OCI-LY1 (cell line): ENCODE data around the gene SST.

Experiments used
- H2AFZ ChIP-seq: fragments of 200-600 bp; sonication (generic), shearing (Covaris generic); 2 replicates; pipeline ENCODE4 v1.6.0; 2014; ENCODE audit warnings: antibody characterized with exemption, mild to moderate bottlenecking, low read length
- H3F3A ChIP-seq: fragments of 200-600 bp; sonication (generic), shearing (Covaris generic); 2 replicates; pipeline ENCODE4 v1.6.0; 2014; ENCODE audit warnings: mild to moderate bottlenecking, antibody characterized with exemption, low read length, moderate library complexity; ENCODE audit not compliant: insufficient read depth
- H3K27ac ChIP-seq: fragments of 200-600 bp; sonication (generic); 2 replicates; pipeline ENCODE4 v1.5.1; 2014; ENCODE audit warnings: low read length, mixed run types, mild to moderate bottlenecking, low read depth; ENCODE audit not compliant: poor library complexity, severe bottlenecking
- H3K27me3 ChIP-seq: fragments of 200-600 bp; sonication (generic); 2 replicates; pipeline ENCODE4 v1.6.0; 2014; ENCODE audit warnings: antibody characterized with exemption, mild to moderate bottlenecking, low read length, moderate library complexity; ENCODE audit not compliant: insufficient read depth
- H3K36me3 ChIP-seq: fragments of 200-600 bp; sonication (generic); 2 replicates; pipeline ENCODE4 v1.6.1; 2014; ENCODE audit warnings: mild to moderate bottlenecking, antibody characterized with exemption, low read length, moderate library complexity, mixed read lengths; ENCODE audit not compliant: insufficient read depth
- H3K4me1 ChIP-seq: fragments of 200-600 bp; sonication (generic); 2 replicates; pipeline ENCODE4 v1.5.1; 2014; ENCODE audit warnings: mild to moderate bottlenecking, low read length, moderate library complexity; ENCODE audit not compliant: insufficient read depth, severe bottlenecking
- H3K4me2 ChIP-seq: fragments of 200-600 bp; sonication (generic), shearing (Covaris generic); 2 replicates; pipeline ENCODE4 v1.6.1; 2014; ENCODE audit warnings: low read length
- H3K4me3 ChIP-seq: fragments of 200-600 bp; sonication (generic); 2 replicates; pipeline ENCODE4 v1.5.1; 2014; ENCODE audit warnings: low read length, low read depth, mild to moderate bottlenecking, mixed read lengths; ENCODE audit not compliant: poor library complexity, severe bottlenecking
- H3K79me2 ChIP-seq: fragments of 200-600 bp; shearing (Covaris generic); 2 replicates; pipeline ENCODE4 v1.6.1; 2016; ENCODE audit warnings: mixed run types, low read length, mixed read lengths; ENCODE audit not compliant: insufficient read depth
- H3K9ac ChIP-seq: fragments of 200-600 bp; sonication (generic), shearing (Covaris generic); 2 replicates; pipeline ENCODE4 v1.6.1; 2014; ENCODE audit warnings: mild to moderate bottlenecking, low read length, mixed read lengths
- H3K9me2 ChIP-seq: fragments of 200-600 bp; sonication (generic), shearing (Covaris generic); 2 replicates; pipeline ENCODE4 v1.6.1; 2014; ENCODE audit warnings: low read depth, mild to moderate bottlenecking, low read length, mixed read lengths
- H3K9me3 ChIP-seq: fragments of 200-600 bp; shearing (Covaris generic); 2 replicates; pipeline ENCODE4 v1.6.1; 2014; ENCODE audit warnings: low read length, mixed read lengths
- H4K20me1 ChIP-seq: fragments of 200-600 bp; sonication (generic), shearing (Covaris generic); 2 replicates; pipeline ENCODE4 v1.6.0; 2016; ENCODE audit warnings: mild to moderate bottlenecking, low read length; ENCODE audit not compliant: insufficient read depth
- CTCF ChIP-seq: fragments of 200-600 bp; sonication (generic), shearing (Covaris generic); IDR thresholded peaks from 2 replicates; pipeline ENCODE4 v1.5.1; 2017; ENCODE audit warnings: mild to moderate bottlenecking, antibody characterized with exemption, low read length, moderate library complexity, mixed read lengths
- EZH2 ChIP-seq: fragments of 200-600 bp; sonication (generic), shearing (Covaris generic); IDR thresholded peaks from 2 replicates; pipeline ENCODE4 v1.8.0; 2017; ENCODE audit warnings: borderline replicate concordance, mixed run types, mild to moderate bottlenecking, antibody characterized with exemption, low read length, moderate library complexity, mixed read lengths

SST gene

GRCh38 chr3:187624588-187624987, 45.6 kb downstream of the SST start:
- Histone ChIP-seq H3K9ac (no peak overlapping the region), H3K36me3 (no peaks in the 10 kb centered on the region), H3K79me2 (no peaks in the 10 kb centered on the region), H3F3A (no peaks in the 10 kb centered on the region), H3K27ac (no peak overlapping the region), H3K27me3 (peaks cover 9% of the 10 kb centered on the region; the same call in 1 of the 2 replicates), H3K4me1 (no peaks in the 10 kb centered on the region), H3K4me2 (no peak overlapping the region), H3K9me2 (no peaks in the 10 kb centered on the region), H2AFZ (no peak overlapping the region), H4K20me1 (no peaks in the 10 kb centered on the region), H3K9me3 (no peaks in the 10 kb centered on the region), H3K4me3 (no peak overlapping the region)
- TF ChIP-seq EZH2 (no peak), CTCF (no peak)

GRCh38 chr3:187623285-187623814, 46.8 kb downstream of the SST start:
- Histone ChIP-seq H3K9ac (no peak overlapping the region), H3K4me3 (no peak overlapping the region), H4K20me1 (no peaks in the 10 kb centered on the region), H3K36me3 (no peaks in the 10 kb centered on the region), H3F3A (no peaks in the 10 kb centered on the region), H2AFZ (no peak overlapping the region), H3K27ac (no peak overlapping the region), H3K27me3 (peaks cover 9% of the 10 kb centered on the region; the same call in 1 of the 2 replicates), H3K4me2 (no peak overlapping the region), H3K9me2 (no peaks in the 10 kb centered on the region), H3K79me2 (no peaks in the 10 kb centered on the region), H3K4me1 (no peaks in the 10 kb centered on the region), H3K9me3 (no peaks in the 10 kb centered on the region)
- no peak for TF ChIP-seq CTCF
- no peak for TF ChIP-seq EZH2

- no peak overlapping the region for H3K27ac ChIP-seq
- no peak overlapping the region for H3K4me2 ChIP-seq
- no peaks in the 10 kb centered on the region for H3K9me2 ChIP-seq
- H2AFZ ChIP-seq, result no peak overlapping the region
- H3F3A ChIP-seq, result no peaks in the 10 kb centered on the region
- H3K27me3 ChIP-seq, result peaks cover 9% of the 10 kb centered on the region; the same call in 1 of the 2 replicates
- no peak for TF ChIP-seq CTCF
- TF ChIP-seq EZH2, result no peak
- H4K20me1 ChIP-seq, result no peaks in the 10 kb centered on the region
- no peaks in the 10 kb centered on the region for H3K4me1 ChIP-seq
- no peak overlapping the region for H3K4me3 ChIP-seq
- H3K79me2 ChIP-seq, result no peaks in the 10 kb centered on the region
- H3K9me3 ChIP-seq, result no peaks in the 10 kb centered on the region
- no peak overlapping the region for H3K9ac ChIP-seq
- no peaks in the 10 kb centered on the region for H3K36me3 ChIP-seq
Observed at GRCh38 chr3:187621881-187622280, 48.3 kb downstream of the SST start.
